ENCODE measurements around the gene LIPG. TPM values are rescaled to one million over a fixed set of nuclear protein-coding genes. Genes with fewer than 3 reads are reported as not detected.

Gene LIPG
- total and polyA plus RNA-seq, 2 of the 13 experiments (the other 11 are each of a cell fraction or from before 2014, with no cell fraction given): 0.96 to 10.8 TPM

DNA sequence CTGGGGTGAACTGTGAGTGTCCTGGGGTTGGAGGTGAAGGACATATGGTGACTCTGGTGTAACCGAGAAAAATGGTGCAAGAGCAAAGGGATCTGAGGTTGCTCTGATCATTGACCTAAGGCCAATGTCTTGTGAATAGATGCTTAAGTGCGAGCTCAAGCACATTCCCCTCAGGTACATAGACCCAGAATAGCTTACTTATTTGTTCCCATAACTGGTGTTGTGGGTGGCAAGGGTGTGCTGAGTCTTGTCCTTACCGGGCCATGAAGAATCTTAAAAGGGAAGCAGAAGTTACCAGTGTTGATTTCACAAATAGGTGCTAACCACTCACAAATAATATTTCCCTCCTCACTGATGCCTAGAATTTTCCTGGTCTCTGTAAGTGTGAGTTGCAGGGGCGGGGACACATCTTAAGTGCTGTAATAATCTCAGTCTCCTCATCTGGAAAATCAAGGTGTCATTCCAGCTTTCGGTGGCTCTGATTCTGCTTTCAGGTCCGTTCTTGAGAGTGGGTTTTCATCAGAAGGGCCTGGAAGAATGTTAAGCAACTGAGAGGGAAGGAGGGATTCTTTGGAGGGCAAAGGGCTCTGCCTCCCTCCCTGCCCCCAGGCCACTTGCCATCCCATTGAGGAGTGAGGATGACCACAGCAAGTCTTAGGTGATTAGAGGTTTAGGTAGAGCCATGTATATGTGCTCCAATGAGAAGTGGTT lies 54.9 kb downstream of the LIPG start:
- no peaks in the 10 kb centered on the region for H4K20me1 ChIP-seq (ENCODE audit: insufficient read depth, low read length)
- peaks cover 2 to 24% of the 10 kb centered on the region in 2 experiments; a peak in 3 of 5 replicates for H3K27me3 ChIP-seq (ENCODE audit: control insufficient read depth in 1 of 2, insufficient read depth in 2 of 2, low read length in 2 of 2)
- no peaks in the 10 kb centered on the region for H3K36me3 ChIP-seq (replicated peaks in 1 of 2; ENCODE audit: control insufficient read depth in 1 of 2, insufficient read depth in 2 of 2, low read length in 2 of 2)
- no peak overlapping the region for H3K9ac ChIP-seq (ENCODE audit: insufficient read depth, low read depth, low read length)
- WGBS (ENCODE audit: low lambda C conversion rate): 27% methylated on average over 6 of the region's 6 CpGs
- no peak overlapping the region for H3K4me2 ChIP-seq (ENCODE audit: low read depth, low read length)
- no peaks in the 10 kb centered on the region for H3K79me2 ChIP-seq (ENCODE audit: insufficient read depth, low read length)
- in situ Hi-C loops (cut with HindIII; ENCODE audit: extremely low pct_ligation_motif_present, low pct_unique_long_range_greater_than_20kb) (no loop called here), intact Hi-C loops (cut with micrococcal nuclease; ENCODE audit: unreplicated experiment) (no loop called here)
- CTCF ChIA-PET (ENCODE audit: low intra/inter-chr PET ratio, low total read pairs): no interaction called here
- POLR2A ChIA-PET: no interaction called here
- H3K9me3 ChIP-seq (ENCODE audit: low read length): no peaks in the 10 kb centered on the region
- no peak overlapping the region for H2AFZ ChIP-seq (ENCODE audit: low read length)
- H3K4me3 ChIP-seq (replicated peaks in 1 of 3; ENCODE audit: insufficient read depth in 1 of 3, low read depth in 2 of 3, low read length in 3 of 3): no peak overlapping the region
- FAIRE-seq: no peak
- H3K4me1 ChIP-seq (ENCODE audit: insufficient read depth, low read length): no peaks in the 10 kb centered on the region
- no TSS peak for BruUV-seq (replicated peaks)
- no peak overlapping the region for H3K27ac ChIP-seq (ENCODE audit: extremely low read length, insufficient read depth, low read length)
- DNase-seq (ENCODE audit: low spot score): no peak
- TF ChIP-seq, protein P1, sequence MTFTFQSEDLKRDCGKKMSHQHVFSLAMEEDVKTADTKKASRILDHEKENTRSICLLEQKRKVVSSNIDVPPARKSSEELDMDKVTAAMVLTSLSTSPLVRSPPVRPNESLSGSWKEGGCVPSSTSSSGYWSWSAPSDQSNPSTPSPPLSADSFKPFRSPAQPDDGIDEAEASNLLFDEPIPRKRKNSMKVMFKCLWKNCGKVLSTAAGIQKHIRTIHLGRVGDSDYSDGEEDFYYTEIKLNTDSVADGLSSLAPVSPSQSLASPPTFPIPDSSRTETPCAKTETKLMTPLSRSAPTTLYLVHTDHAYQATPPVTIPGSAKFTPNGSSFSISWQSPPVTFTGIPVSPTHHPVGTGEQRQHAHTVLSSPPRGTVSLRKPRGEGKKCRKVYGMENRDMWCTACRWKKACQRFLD (CRISPR knock-in tag; IDR thresholded peaks at IDR 0.05; ENCODE audit: borderline replicate concordance): no peak
- TF ChIP-seq, protein P2, sequence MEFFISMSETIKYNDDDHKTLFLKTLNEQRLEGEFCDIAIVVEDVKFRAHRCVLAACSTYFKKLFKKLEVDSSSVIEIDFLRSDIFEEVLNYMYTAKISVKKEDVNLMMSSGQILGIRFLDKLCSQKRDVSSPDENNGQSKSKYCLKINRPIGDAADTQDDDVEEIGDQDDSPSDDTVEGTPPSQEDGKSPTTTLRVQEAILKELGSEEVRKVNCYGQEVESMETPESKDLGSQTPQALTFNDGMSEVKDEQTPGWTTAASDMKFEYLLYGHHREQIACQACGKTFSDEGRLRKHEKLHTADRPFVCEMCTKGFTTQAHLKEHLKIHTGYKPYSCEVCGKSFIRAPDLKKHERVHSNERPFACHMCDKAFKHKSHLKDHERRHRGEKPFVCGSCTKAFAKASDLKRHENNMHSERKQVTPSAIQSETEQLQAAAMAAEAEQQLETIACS (CRISPR knock-in tag; IDR thresholded peaks at IDR 0.05): no peak
- TF ChIP-seq SNAPC2 (CRISPR knock-in tag; IDR thresholded peaks at IDR 0.05) (no peak), ZNF709 (CRISPR knock-in tag; IDR thresholded peaks at IDR 0.05) (no peak), TBL1XR1 (IDR thresholded peaks at IDR 0.05; ENCODE audit: borderline replicate concordance, low read length, partially characterized antibody) (no peak), GABPB1 (CRISPR knock-in tag; IDR thresholded peaks at IDR 0.05) (no peak), ZSCAN9 (CRISPR knock-in tag; IDR thresholded peaks at IDR 0.05; ENCODE audit: borderline replicate concordance) (no peak), MTF2 (CRISPR knock-in tag; IDR thresholded peaks at IDR 0.05; ENCODE audit: borderline replicate concordance) (no peak), SPEN (CRISPR knock-in tag; IDR thresholded peaks at IDR 0.05; ENCODE audit: low read depth) (no peak), BHLHE40 (IDR thresholded peaks at IDR 0.05; ENCODE audit: low read length) (no peak), KLF6 (CRISPR knock-in tag; IDR thresholded peaks at IDR 0.05) (no peak), ZNF274 (CRISPR knock-in tag; IDR thresholded peaks at IDR 0.05) (no peak), MEIS1 (CRISPR knock-in tag; IDR thresholded peaks at IDR 0.05; ENCODE audit: borderline replicate concordance) (no peak)
- TF ChIP-seq, protein P3, sequence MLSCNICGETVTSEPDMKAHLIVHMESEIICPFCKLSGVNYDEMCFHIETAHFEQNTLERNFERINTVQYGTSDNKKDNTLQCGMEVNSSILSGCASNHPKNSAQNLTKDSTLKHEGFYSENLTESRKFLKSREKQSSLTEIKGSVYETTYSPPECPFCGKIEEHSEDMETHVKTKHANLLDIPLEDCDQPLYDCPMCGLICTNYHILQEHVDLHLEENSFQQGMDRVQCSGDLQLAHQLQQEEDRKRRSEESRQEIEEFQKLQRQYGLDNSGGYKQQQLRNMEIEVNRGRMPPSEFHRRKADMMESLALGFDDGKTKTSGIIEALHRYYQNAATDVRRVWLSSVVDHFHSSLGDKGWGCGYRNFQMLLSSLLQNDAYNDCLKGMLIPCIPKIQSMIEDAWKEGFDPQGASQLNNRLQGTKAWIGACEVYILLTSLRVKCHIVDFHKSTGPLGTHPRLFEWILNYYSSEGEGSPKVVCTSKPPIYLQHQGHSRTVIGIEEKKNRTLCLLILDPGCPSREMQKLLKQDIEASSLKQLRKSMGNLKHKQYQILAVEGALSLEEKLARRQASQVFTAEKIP (CRISPR knock-in tag; IDR thresholded peaks at IDR 0.05; ENCODE audit: borderline replicate concordance): no peak
- TF ChIP-seq, protein P4, sequence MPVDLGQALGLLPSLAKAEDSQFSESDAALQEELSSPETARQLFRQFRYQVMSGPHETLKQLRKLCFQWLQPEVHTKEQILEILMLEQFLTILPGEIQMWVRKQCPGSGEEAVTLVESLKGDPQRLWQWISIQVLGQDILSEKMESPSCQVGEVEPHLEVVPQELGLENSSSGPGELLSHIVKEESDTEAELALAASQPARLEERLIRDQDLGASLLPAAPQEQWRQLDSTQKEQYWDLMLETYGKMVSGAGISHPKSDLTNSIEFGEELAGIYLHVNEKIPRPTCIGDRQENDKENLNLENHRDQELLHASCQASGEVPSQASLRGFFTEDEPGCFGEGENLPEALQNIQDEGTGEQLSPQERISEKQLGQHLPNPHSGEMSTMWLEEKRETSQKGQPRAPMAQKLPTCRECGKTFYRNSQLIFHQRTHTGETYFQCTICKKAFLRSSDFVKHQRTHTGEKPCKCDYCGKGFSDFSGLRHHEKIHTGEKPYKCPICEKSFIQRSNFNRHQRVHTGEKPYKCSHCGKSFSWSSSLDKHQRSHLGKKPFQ (CRISPR knock-in tag; IDR thresholded peaks at IDR 0.05; ENCODE audit: insufficient replicate concordance): no peak
- TF ChIP-seq, protein P5, sequence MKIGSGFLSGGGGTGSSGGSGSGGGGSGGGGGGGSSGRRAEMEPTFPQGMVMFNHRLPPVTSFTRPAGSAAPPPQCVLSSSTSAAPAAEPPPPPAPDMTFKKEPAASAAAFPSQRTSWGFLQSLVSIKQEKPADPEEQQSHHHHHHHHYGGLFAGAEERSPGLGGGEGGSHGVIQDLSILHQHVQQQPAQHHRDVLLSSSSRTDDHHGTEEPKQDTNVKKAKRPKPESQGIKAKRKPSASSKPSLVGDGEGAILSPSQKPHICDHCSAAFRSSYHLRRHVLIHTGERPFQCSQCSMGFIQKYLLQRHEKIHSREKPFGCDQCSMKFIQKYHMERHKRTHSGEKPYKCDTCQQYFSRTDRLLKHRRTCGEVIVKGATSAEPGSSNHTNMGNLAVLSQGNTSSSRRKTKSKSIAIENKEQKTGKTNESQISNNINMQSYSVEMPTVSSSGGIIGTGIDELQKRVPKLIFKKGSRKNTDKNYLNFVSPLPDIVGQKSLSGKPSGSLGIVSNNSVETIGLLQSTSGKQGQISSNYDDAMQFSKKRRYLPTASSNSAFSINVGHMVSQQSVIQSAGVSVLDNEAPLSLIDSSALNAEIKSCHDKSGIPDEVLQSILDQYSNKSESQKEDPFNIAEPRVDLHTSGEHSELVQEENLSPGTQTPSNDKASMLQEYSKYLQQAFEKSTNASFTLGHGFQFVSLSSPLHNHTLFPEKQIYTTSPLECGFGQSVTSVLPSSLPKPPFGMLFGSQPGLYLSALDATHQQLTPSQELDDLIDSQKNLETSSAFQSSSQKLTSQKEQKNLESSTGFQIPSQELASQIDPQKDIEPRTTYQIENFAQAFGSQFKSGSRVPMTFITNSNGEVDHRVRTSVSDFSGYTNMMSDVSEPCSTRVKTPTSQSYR (CRISPR knock-in tag; IDR thresholded peaks at IDR 0.05; ENCODE audit: borderline replicate concordance): no peak
- no peak for ATAC-seq
